LHCN-M2 (cell line): ENCODE measurements around the gene MTCL1. TPM values are rescaled to one million over a fixed set of nuclear protein-coding genes. Genes with fewer than 3 reads are reported as not detected.

Experiments
- DNase-seq: peaks from one replicate; pipeline ENCODE4 v3.0.0-alpha.2; 2012; ENCODE audit warnings: low read depth
- total RNA-seq: library from RNA; depleted of rRNA; stranded (reverse); fragments of >200 nt; gene quantifications from 2 replicates; pipeline ENCODE4 v1.2.3, GENCODE V29; 2014; rRNA removed

MTCL1 gene
- total RNA-seq, 1 experiment from 2014 or later, result 16.1 TPM

DNA sequence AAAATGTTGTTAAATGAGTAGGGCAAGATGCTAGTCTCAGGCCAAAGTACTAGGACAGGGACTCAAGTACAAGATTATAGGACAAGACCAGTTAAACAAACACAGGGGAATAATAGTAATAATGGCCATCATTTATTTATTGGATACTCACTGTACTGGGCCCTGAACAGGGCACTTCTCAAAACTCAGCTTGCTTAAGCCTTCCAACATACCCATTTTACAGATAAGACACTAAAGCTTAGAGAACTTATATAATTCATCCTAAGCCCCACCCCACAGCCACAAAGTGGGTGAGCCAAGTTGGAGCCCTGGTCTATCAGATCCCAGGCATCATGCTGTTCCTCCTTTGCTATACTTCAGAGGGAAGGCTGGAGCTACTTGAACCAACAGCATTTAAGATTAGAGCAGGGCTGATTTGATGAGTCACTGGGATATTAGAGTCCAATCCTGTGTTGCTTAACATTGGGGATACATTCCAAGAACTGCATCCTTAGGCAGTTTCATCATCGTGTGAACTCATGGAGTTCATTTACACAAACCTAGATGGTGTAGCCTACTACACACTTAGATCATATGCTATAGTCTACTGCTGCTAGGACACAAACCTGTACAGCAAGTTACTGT lies 153.6 kb downstream of the MTCL1 start:
- DNase-seq, result peak; percentile 87

DNA sequence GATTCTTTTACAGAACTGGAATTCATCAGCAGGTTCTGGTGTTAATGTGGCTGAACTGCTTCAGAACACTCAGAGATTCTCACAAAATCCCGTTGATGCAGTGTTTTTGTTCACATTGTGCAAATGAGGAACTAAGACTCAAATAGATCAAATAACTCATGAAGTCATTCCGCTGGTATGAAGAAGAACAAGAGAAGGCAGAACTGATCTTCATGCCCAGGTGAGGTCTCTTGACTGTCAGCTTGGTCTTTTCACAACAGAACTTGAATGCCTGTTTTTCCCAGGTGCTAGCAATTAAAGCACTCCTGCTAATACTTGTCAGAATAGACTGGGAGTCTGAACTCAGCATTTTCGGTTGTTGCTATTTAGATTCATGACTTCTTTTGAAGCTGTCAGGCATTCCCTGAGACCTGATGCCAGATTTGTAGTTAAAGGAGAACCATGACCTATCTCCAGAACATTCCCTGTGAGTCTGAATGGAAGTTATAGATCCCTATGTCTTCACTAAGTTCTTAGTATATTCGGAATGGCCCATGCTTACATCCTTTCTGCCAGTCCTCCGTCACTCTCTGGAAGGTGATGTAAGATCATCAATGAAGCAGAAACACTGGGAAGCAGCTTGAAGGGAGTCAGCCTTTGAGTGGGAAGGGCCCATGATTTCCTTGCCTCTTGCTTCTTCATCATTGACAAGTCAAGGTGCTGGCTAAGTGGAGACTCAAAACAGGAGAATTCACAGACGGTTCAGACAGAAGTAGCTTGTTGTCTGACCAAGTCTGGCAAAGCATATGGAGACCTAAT lies 155.7 kb downstream of the MTCL1 start:
- DNase-seq, result no peak

- DNase-seq, result no peak
These were observed 158.1 kb downstream of the MTCL1 start for GRCh38 chr18:8863427-8863826.

DNA sequence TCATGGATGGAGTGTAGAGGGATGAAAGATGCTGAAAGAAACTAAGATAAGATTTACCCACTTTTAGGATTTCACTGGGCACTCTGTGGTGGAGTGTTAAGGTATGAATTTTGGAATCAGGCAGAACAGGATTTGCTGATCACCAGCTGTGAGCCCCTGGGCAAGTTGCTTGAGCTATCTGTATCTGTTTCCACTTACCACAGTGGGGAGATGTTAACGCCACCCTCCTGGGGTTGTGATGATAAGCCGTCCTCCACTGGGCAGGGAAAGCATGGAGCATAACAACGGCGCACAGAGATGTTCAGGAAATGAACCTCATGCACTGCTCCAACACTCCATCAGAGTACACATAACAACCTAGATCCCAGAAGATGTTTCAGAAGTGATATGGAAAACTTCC lies 160.6 kb downstream of the MTCL1 start:
- no peak for DNase-seq

DNA sequence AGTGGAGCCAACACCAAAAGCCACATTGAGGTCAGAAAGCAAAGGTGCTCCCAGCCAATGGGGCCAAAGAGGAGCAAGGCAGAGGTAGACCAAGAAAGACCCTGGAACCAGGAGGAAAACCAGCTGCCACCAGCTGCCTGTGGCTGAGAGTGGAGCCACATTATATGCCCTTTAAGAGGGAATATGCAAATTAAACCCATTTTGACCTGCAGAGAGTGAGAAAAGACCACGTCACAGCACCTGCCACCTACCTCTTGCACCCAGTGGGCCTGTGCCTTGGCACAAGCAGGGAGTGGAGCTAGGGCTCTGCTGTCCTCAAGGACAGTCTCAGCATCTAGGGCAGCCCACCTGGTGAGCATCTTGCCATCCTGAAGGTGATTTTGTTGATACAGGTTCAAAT lies 161.3 kb downstream of the MTCL1 start:
- no peak for DNase-seq

- DNase-seq, result no peak
These were observed 162.9 kb downstream of the MTCL1 start for GRCh38 chr18:8868276-8868675.

- no peak for DNase-seq
These were observed 163.5 kb downstream of the MTCL1 start for GRCh38 chr18:8868779-8869415.

- DNase-seq, result no peak
These were observed 164.3 kb downstream of the MTCL1 start for GRCh38 chr18:8869696-8870095.

GRCh38 chr18:8870528-8870927 lies 165.2 kb downstream of the MTCL1 start:
- no peak for DNase-seq

DNA sequence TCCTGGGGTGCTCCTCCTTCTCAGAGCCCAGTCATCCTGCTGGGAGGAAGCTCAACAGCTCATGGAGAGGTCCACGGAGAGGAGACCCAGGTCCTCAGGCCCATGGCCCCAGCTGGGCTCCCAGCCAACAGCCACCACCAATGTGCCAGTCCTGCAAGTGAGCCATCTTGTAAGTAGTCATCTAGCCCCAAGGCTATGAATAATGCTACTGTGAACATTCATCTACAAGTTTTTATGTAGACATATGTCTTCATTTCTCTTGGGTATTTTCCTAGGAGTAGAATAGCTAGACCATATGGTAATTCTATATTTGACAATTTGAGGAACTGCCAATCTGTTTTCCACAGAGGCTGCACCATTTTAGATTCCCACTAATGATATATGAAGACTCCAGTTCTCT lies 166.1 kb downstream of the MTCL1 start:
- DNase-seq, result no peak

- no peak for DNase-seq
These were observed 169.5 kb downstream of the MTCL1 start for GRCh38 chr18:8874872-8875271.

DNA sequence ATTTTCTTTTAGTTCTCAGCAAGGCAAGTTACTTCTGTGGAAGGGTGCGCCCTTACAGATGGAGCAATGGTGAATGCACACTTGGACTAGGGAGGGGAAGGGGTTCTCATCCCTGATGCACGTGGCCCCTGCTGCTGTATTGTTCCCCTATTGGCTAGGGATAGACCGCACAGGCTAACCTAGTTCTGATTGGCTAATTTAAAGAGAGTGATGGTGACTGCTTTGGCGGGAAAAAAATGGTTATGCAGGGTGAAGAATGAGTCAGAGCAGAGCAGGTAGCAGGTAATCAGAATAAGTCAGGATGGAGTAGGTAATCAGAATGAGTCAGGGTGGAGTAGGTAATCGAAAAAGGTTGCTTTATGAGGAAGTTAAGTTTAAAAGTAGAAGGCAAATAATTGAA lies 171.5 kb downstream of the MTCL1 start:
- no peak for DNase-seq

DNA sequence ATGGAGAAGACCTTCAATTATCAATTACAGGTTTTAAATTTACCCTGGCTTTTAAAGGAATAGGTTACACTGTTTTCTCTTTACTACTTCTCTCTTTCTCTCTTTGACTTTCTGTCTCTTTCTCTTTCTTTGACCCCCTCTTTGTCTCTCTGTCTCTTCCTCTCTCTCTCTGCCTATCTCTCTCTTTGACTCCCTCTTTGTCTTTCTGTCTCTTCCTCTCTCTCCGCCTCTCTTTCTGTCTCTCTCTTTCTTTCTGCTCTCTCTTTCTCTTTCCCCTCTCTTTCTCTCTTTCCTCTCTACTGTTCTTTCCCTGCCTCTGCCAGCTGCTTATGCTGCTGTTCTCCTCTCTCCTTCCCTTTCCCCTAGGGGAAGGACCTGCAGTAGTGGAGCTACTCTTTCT lies 175.7 kb downstream of the MTCL1 start:
- no peak for DNase-seq

Other genes starting within 250 kb of the MTCL1 start
- 46.4 and 53.0 TPM in 2 replicates for gene RAB12, start 96.1 kb upstream of the MTCL1 start, total RNA-seq